WI38 (cell line): ENCODE data around the gene ZBBX.

Source experiments
- H3K4me3 ChIP-seq: 2 replicates; pipeline ENCODE4 v1.5.1; 2011; ENCODE audit warnings: low read depth, mild to moderate bottlenecking, control low read depth, low read length
- TF ChIP-seq, protein P1 (sequence below): IDR thresholded peaks from 2 replicates; pipeline ENCODE4 v1.5.1; 2012; ENCODE audit warnings: low read depth, mild to moderate bottlenecking, control low read depth, low read length

ZBBX gene

DNA sequence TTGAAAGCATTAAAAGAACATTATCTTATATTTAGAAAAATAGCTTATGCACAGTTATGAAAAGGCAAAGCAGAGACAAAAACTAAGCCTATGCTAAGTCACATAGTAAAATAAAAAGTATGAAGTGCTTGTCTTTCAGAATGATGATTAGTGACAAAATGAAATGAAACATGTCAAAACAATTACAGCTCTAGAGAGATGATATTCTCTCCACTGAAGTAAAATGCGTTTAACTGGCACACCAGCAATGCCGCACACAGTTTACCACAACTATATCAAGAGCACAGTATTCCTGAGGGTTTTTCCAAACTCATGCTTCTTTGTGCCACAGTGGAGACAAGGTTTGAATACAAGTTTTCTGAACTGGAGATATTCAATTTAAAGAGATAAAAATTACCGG lies 2.1 kb upstream of the ZBBX start:
- TF ChIP-seq, protein P1, sequence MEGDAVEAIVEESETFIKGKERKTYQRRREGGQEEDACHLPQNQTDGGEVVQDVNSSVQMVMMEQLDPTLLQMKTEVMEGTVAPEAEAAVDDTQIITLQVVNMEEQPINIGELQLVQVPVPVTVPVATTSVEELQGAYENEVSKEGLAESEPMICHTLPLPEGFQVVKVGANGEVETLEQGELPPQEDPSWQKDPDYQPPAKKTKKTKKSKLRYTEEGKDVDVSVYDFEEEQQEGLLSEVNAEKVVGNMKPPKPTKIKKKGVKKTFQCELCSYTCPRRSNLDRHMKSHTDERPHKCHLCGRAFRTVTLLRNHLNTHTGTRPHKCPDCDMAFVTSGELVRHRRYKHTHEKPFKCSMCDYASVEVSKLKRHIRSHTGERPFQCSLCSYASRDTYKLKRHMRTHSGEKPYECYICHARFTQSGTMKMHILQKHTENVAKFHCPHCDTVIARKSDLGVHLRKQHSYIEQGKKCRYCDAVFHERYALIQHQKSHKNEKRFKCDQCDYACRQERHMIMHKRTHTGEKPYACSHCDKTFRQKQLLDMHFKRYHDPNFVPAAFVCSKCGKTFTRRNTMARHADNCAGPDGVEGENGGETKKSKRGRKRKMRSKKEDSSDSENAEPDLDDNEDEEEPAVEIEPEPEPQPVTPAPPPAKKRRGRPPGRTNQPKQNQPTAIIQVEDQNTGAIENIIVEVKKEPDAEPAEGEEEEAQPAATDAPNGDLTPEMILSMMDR, result no peak
- H3K4me3 ChIP-seq, result no peak overlapping the region

DNA sequence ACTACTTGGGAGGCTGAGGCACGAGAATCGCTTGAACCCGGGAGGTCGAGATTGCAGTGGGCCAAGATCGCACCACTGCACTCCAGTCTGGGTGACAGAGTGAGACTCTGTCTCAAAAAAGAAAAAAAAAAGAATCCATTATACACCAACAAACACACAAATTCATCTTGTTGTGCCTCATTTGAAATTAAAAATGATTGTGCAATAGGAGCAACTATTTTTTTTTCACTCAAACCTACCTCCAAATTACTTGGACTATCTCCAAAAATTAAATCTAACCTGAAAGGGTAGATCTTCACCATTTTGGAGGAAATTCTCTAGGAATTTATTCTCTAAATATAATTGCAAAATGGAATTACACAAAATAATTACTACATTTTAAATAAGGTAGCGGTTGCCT lies 4.6 kb downstream of the ZBBX start:
- H3K4me3 ChIP-seq, result no peak overlapping the region

DNA sequence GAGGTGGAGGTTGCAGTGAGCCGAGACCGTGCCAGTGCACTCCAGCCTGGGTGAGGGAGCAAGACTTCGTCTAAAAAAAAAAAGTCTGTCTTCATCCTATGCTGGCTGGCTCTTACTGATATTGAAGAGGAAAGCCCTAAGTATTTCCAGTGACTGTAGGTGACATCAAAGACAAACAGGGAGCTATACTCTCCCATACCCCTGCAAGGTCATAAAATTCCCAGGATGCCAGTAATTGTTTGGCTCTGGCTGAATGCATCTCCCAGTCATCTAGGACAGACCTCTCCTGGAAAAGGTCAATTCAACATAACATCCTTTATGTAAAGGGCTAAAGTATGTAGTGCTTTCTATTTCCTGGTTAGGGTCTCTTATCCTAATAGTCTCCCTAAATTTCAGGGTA lies 8.0 kb downstream of the ZBBX start:
- TF ChIP-seq, protein P1, result no peak

More for the DNA sequence above, 4.6 kb downstream of the ZBBX start:
- TF ChIP-seq, protein P1, result no peak

GRCh38 chr3:167361948-167362347 lies 18.1 kb downstream of the ZBBX start:
- TF ChIP-seq, protein P1, result no peak
- no peak overlapping the region for H3K4me3 ChIP-seq

More for the DNA sequence above, 8.0 kb downstream of the ZBBX start:
- no peak overlapping the region for H3K4me3 ChIP-seq

DNA sequence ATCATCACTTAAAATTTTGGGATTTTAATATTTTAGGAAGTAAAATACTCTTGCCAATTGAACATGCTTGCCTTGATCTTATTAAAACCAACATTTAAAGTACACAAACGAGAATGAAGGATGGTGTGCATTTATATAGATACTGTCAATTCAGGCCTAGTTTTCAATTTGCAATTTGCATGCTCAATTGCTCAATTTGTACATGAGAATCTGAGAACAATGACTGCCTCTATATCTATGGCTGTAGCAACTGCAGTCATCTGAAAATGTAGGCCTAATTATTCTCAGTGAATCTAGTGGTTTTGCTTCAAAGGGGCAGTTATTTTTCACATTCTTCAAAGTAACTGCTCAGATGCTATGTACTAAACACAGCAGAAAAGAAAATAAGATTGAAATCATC lies 18.8 kb downstream of the ZBBX start:
- no peak overlapping the region for H3K4me3 ChIP-seq
- TF ChIP-seq, protein P1, result no peak

- TF ChIP-seq, protein P1, result no peak
- no peak overlapping the region for H3K4me3 ChIP-seq
These were observed 24.7 kb downstream of the ZBBX start for GRCh38 chr3:167355446-167355845.

- no peak overlapping the region for H3K4me3 ChIP-seq
- TF ChIP-seq, protein P1, result no peak
These were observed 25.3 kb downstream of the ZBBX start for GRCh38 chr3:167354751-167355150.
